Measurements from ENCODE around the gene ABCC10.

DNA sequence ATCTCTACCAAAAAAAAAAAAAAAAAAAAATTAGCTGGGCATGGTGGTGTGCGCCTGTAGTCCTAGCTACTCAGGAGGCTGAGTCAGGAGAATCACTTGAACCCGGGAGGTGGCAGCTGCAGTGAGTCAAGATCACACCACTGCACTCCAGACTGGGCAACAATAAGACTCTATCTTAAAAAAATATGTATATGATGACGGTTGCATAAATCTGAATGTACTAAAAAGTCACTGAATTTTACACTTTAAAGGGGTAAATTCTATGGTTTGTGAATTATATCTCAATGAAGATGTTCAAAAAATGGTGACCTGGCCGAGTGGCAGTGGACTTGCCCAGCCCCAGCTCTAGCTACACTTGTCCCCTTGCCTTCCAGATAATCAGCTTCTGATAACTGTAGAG, 10.4 kb upstream of the ABCC10 start:
- TF ChIP-seq, protein P1, sequence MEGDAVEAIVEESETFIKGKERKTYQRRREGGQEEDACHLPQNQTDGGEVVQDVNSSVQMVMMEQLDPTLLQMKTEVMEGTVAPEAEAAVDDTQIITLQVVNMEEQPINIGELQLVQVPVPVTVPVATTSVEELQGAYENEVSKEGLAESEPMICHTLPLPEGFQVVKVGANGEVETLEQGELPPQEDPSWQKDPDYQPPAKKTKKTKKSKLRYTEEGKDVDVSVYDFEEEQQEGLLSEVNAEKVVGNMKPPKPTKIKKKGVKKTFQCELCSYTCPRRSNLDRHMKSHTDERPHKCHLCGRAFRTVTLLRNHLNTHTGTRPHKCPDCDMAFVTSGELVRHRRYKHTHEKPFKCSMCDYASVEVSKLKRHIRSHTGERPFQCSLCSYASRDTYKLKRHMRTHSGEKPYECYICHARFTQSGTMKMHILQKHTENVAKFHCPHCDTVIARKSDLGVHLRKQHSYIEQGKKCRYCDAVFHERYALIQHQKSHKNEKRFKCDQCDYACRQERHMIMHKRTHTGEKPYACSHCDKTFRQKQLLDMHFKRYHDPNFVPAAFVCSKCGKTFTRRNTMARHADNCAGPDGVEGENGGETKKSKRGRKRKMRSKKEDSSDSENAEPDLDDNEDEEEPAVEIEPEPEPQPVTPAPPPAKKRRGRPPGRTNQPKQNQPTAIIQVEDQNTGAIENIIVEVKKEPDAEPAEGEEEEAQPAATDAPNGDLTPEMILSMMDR (IDR thresholded peaks at IDR 0.05) = no peak
- TF ChIP-seq POLR2A (IDR thresholded peaks at IDR 0.05) = no peak

Measured in ovary (tissue), 3 donors.